ENCODE results near the gene CCDC92.

DNA sequence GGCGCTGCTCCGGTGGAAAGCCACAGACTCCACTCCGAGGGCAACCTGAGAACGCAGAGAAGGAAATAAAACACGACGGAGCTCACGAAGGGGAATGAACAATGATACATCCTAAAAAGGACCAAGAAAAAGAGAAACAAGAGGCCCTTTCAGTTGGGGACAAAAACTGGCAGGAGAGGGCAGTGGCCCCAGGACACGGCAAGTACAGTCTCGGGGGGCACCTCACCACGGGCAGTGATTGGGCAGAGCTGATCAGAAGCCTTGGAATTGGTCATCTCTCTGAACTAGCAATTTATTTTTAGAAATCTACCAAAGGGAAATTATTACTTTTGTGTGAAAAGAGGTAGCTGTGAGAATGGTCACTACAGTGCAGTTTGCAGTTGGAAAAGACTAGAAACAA lies 27.9 kb downstream of the CCDC92 start:
- TF ChIP-seq, protein P1, sequence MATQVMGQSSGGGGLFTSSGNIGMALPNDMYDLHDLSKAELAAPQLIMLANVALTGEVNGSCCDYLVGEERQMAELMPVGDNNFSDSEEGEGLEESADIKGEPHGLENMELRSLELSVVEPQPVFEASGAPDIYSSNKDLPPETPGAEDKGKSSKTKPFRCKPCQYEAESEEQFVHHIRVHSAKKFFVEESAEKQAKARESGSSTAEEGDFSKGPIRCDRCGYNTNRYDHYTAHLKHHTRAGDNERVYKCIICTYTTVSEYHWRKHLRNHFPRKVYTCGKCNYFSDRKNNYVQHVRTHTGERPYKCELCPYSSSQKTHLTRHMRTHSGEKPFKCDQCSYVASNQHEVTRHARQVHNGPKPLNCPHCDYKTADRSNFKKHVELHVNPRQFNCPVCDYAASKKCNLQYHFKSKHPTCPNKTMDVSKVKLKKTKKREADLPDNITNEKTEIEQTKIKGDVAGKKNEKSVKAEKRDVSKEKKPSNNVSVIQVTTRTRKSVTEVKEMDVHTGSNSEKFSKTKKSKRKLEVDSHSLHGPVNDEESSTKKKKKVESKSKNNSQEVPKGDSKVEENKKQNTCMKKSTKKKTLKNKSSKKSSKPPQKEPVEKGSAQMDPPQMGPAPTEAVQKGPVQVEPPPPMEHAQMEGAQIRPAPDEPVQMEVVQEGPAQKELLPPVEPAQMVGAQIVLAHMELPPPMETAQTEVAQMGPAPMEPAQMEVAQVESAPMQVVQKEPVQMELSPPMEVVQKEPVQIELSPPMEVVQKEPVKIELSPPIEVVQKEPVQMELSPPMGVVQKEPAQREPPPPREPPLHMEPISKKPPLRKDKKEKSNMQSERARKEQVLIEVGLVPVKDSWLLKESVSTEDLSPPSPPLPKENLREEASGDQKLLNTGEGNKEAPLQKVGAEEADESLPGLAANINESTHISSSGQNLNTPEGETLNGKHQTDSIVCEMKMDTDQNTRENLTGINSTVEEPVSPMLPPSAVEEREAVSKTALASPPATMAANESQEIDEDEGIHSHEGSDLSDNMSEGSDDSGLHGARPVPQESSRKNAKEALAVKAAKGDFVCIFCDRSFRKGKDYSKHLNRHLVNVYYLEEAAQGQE (IDR thresholded peaks at IDR 0.05; ENCODE audit: insufficient read depth in 1 of 2, low read depth in 2 of 2, low read length in 2 of 2): no peak
- no peak for TF ChIP-seq TAF1 (IDR thresholded peaks at IDR 0.05; ENCODE audit: borderline replicate concordance, insufficient read depth, low read length)
- no peak for TF ChIP-seq SIN3A (IDR thresholded peaks at IDR 0.05; ENCODE audit: borderline replicate concordance, insufficient read depth, low read length)
- TF ChIP-seq POLR2AphosphoS5 (IDR thresholded peaks at IDR 0.05; ENCODE audit: low read depth, low read length): no peak
- no peak for TF ChIP-seq FOXP2 (optimal IDR thresholded peaks at IDR 0.05; ENCODE audit: borderline replicate concordance, extremely low read depth, extremely low read length, insufficient read depth)

All from PFSK-1 (cell line).